Pancreas (tissue), 10 donors: ENCODE results near the gene ZNF280B. TPM values are rescaled to one million over a fixed set of nuclear protein-coding genes. Genes with fewer than 3 reads are reported as not detected.
"Not testable (repeated sequence)": the region's sequence is repeated elsewhere in the genome, so short reads cannot be mapped to it uniquely, and the experiment has no call there.

Experiments used
- ATAC-seq, 4 donors: fragments of 200-7000 bp; cut with Tn5 transposase; one replicate each; pipeline versions ENCODE4 v1.8.0 to v1.9.1; 2020; ENCODE audit warnings: mild to moderate bottlenecking in 4 of 4, moderate library complexity in 4 of 4
- DNase-seq, 6 donors: peaks; one replicate each; pipeline ENCODE4 v3.0.0-alpha.2; 2020
- FAIRE-seq: peaks from 2 replicates; lab custom pipeline; 2012; peaks lifted over from hg19 to GRCh38; lab: Jason Lieb, UNC
- H3K27ac ChIP-seq, 4 donors: fragments of 200-600 bp; sonication (generic); 1 replicate in 3 of 4; 2 replicates in 1 of 4; pipeline versions ENCODE4 v1.5.0 to v1.8.0; 2020
- H3K27me3 ChIP-seq, 4 donors: fragments of 200-600 bp; one replicate each; pipeline ENCODE4 v1.8.0; 2021
- H3K36me3 ChIP-seq, 3 donors: fragments of 200-600 bp; sonication (generic) in 1 of 3; one replicate each; pipeline versions ENCODE4 v1.5.0 to v1.8.0; 2020 to 2021
- H3K4me1 ChIP-seq, 3 donors: fragments of 200-600 bp; one replicate each; pipeline ENCODE4 v1.8.0; 2021
- H3K4me3 ChIP-seq, 4 donors: fragments of 200-600 bp; sonication (generic) in 2 of 4; one replicate each; pipeline versions ENCODE4 v1.5.0 to v1.8.0; 2020 to 2021
- H3K9me3 ChIP-seq, 4 donors: fragments of 200-600 bp; one replicate each; pipeline ENCODE4 v1.8.0; 2021
- WGBS, 2 donors: extraction: QIAGEN DNeasy Blood & Tissue Kit; methylation state at CpG; one replicate each; pipeline ENCODE4 v1.1.7; 2013; 5-methylcytosine and 5-hydroxymethylcytosine counted together
- intact Hi-C, 3 donors: fragments of 100-400 bp; cut with DNase I; formaldehyde crosslinking; loops; one replicate each; pipeline versions ENCODE4 v1.11.1 to v1.14.2; 2022
- polyA plus RNA-seq, 2 donors: library from polyadenylated mRNA; stranded (reverse); fragments of 200-250 nt; gene quantifications; one replicate each; pipeline ENCODE4 v1.2.3, GENCODE V29; 2013
- total RNA-seq, 6 donors: library from RNA; stranded (reverse); fragmentation: NEBNext Ultra II Directional in 4 of 6; extraction: Animal tissue kit (Norgen Biotek cat#: 25700) in 4 of 6; gene quantifications; one replicate each; pipeline versions ENCODE4 v1.2.1 to v1.2.4, GENCODE V29; 2021 to 2023
- TF ChIP-seq, protein P1 (sequence below), 4 donors: fragments of 200-600 bp; sonication (generic) in 3 of 4; IDR thresholded peaks; one replicate each; pipeline versions ENCODE4 v1.5.0 to v1.8.0; 2021; ENCODE audit warnings: antibody characterized with exemption in 4 of 4
- donor health status: healthy with polysubstance abuse.
- donor health status: DM: no; HTN: no; CAD: no; lungs with moderate emphysema.
- donor health status: DM: no; HTN: no; CAD: no.
- donor health status: control.
- donor health status: control.
- donor health status: Bipolar disorder and iron deficiency.
- donor health status: DM: yes; HTN: yes; CAD: no.
- donor health status: DM: no; HTN: no; CAD: no.
- donor health status: DM: no; HTN: no; CAD: no.
- donor health status: DM: yes; HTN: yes; CAD: no.

The ZNF280B gene
- total and polyA plus RNA-seq, 8 donors: 0.38 to 1.3 (median 0.89) TPM

DNA sequence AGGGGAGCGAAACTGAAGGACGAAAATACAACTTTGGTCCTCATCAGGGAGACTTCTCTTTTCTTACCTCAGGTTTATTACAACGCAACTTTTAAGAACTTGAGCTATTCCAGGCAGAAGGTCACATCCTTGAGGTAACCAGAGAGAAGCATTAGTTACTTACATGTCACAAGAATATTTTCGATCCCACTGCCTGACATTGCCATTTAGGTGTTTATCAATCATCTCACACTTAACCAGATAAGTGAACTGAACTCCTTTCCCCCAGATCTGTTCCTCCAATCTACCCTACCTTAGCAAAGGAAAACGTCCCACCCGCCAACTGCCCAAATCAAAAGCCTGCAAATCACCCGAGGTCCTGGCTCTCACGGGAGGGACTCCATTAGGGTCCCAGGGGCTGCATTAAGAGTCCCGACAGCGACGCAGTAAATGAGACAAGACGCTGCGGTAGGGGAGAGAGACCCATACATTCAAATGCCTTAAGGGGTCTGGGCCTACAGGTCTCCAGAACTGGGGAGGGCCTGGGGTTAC lies 734 bp downstream of the ZNF280B start:
- H3K4me3 ChIP-seq: peak overlapping the region; percentile 13 to 70 (median 55)
- no peaks in the 10 kb centered on the region for H3K27me3 ChIP-seq
- H3K36me3 ChIP-seq: no peaks in the 10 kb centered on the region
- no peak overlapping the region for H3K27ac ChIP-seq
- WGBS, 2 donors: 30 to 31% methylated on average over 13 of the region's 13 CpGs
- TF ChIP-seq, protein P1, sequence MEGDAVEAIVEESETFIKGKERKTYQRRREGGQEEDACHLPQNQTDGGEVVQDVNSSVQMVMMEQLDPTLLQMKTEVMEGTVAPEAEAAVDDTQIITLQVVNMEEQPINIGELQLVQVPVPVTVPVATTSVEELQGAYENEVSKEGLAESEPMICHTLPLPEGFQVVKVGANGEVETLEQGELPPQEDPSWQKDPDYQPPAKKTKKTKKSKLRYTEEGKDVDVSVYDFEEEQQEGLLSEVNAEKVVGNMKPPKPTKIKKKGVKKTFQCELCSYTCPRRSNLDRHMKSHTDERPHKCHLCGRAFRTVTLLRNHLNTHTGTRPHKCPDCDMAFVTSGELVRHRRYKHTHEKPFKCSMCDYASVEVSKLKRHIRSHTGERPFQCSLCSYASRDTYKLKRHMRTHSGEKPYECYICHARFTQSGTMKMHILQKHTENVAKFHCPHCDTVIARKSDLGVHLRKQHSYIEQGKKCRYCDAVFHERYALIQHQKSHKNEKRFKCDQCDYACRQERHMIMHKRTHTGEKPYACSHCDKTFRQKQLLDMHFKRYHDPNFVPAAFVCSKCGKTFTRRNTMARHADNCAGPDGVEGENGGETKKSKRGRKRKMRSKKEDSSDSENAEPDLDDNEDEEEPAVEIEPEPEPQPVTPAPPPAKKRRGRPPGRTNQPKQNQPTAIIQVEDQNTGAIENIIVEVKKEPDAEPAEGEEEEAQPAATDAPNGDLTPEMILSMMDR (IDR thresholded peaks at IDR 0.05): no peak
- no peaks in the 10 kb centered on the region for H3K4me1 ChIP-seq
- intact Hi-C loops: no loop called here
- no peaks in the 10 kb centered on the region for H3K9me3 ChIP-seq
- DNase-seq: no peak
- no peak for FAIRE-seq
- ATAC-seq: peak; percentile 9 to 33 (median 20)

DNA sequence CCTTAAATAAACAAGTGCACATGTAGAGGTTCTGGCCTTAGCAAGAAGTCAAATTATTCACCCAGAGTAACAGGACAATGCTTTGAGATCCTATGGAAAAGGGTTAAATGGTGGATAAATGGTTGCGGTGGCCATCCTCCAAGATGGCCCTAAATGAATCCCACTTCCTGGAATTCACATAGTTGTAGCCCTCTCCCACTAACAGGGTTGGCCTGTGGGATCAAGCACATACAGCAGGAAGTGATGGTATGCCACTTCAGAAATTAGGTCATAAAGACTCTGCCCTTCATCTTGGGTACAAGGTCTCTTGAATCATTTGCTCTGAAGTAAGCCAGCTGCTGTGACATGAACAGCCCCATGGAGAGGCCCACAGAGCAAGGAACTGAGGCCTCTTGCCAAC lies 1.8 kb downstream of the ZNF280B start:
- Histone ChIP-seq H3K4me3 (no peak overlapping the region), H3K9me3 (no peaks in the 10 kb centered on the region), H3K36me3 (no peaks in the 10 kb centered on the region), H3K27ac (no peak overlapping the region), H3K27me3 (no peaks in the 10 kb centered on the region), H3K4me1 (no peaks in the 10 kb centered on the region)
- intact Hi-C loops: no loop called here
- FAIRE-seq (no peak), ATAC-seq (no peak), DNase-seq (no peak)
- TF ChIP-seq, protein P1 (IDR thresholded peaks at IDR 0.05): no peak
- WGBS, 2 donors: 97 to 100% methylated on average over 1 of the region's 1 CpG

- no peak for ATAC-seq
- WGBS, 2 donors: 59 to 60% methylated on average over 2 of the region's 2 CpGs
- no peak overlapping the region for H3K4me3 ChIP-seq
- H3K27ac ChIP-seq: no peak overlapping the region
- no peak for FAIRE-seq
- TF ChIP-seq, protein P1 (IDR thresholded peaks at IDR 0.05): no peak
- H3K36me3 ChIP-seq: no peaks in the 10 kb centered on the region
- DNase-seq: no peak
- no peaks in the 10 kb centered on the region for H3K9me3 ChIP-seq
- no peaks in the 10 kb centered on the region for H3K4me1 ChIP-seq
- H3K27me3 ChIP-seq: no peaks in the 10 kb centered on the region
- intact Hi-C loops: no loop called here
Measured at GRCh38 chr22:22498267-22498666, 10.3 kb downstream of the ZNF280B start.

DNA sequence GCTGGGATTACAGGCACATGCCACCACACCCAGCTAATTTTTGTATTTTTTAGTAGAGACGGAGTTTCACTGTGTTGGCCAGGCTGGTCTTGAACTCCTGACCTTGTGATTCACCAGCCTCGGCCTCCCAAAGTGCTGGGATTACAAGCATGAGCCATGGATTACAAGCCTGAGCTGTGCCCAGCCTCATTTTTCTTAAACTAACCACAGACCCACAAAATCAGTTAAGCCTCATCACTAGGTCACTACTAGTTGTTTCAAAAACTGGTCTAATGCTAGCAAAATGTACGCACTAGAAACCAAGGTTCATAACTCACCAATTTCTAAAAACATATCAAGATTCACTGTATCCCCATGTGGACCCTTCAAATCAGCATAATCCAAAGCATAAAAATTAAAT lies 17.0 kb downstream of the ZNF280B start:
- H3K4me3 ChIP-seq, H3K27me3 ChIP-seq, H3K9me3 ChIP-seq, DNase-seq, H3K4me1 ChIP-seq, ATAC-seq, H3K27ac ChIP-seq, FAIRE-seq, H3K36me3 ChIP-seq, intact Hi-C loops: not testable (repeated sequence)
- WGBS, 2 donors: 96 to 97% methylated on average over 3 of the region's 3 CpGs

DNA sequence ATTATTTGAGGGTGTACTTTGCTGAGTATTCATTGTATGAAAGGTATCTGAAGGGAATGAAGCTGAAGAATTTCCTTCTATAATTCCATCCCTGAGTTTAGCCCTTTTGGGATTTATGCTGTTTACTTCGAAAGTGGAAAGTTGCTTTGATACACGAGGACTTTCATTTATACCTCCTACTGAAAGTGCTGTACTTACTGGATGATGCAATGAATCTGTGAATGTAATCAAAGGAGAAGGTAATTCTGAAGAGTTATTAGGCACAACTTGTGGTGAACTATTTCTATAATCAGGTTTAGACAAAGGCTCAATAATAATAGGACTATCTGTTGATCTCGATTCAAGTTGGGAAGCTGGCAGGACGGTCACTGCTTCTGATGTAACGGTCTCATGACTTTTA lies 19.8 kb downstream of the ZNF280B start:
- 89 to 91% methylated on average over 5 of the region's 5 CpGs for WGBS, 2 donors
- Histone ChIP-seq H3K27me3 (no peaks in the 10 kb centered on the region), H3K36me3 (peaks cover 0 to 10% (median 0%) of the 10 kb centered on the region in 3 donors), H3K4me1 (no peaks in the 10 kb centered on the region), H3K9me3 (no peaks in the 10 kb centered on the region), H3K4me3 (no peak overlapping the region), H3K27ac (no peak overlapping the region)
- no peak for FAIRE-seq
- intact Hi-C loops: no loop called here
- TF ChIP-seq, protein P1 (IDR thresholded peaks at IDR 0.05): no peak
- no peak for DNase-seq
- ATAC-seq: no peak
